Ishikawa (cell line): ENCODE data around the gene BIRC3.

Experiments used
- CEBPB ChIP-seq: IDR thresholded peaks from 2 replicates; pipeline ENCODE4 v1.6.1; 2012
- CREB1 ChIP-seq: IDR thresholded peaks from 2 replicates; pipeline ENCODE4 v1.6.1; 2012; ENCODE audit warnings: low read depth
- FOXM1 ChIP-seq: IDR thresholded peaks from 2 replicates; pipeline ENCODE4 v1.6.1; 2012; ENCODE audit warnings: low read depth, borderline replicate concordance
- RAD21 ChIP-seq: IDR thresholded peaks from 2 replicates; pipeline ENCODE4 v1.6.1; 2012; ENCODE audit warnings: low read depth
- USF1 ChIP-seq: IDR thresholded peaks from 2 replicates; pipeline ENCODE4 v1.6.1; 2012
- YY1 ChIP-seq: IDR thresholded peaks from 2 replicates; pipeline ENCODE4 v1.6.1; 2012; ENCODE audit warnings: low read depth

- TF ChIP-seq FOXM1 (no peak), CREB1 (no peak), CEBPB (no peak), RAD21 (no peak), USF1 (no peak), YY1 (no peak)
These were observed 12.9 kb downstream of the BIRC3 start for GRCh38 chr11:102330231-102330630.
